ENCODE data around the gene LNX1.

GRCh38 chr4:53584658-53585057 is 6.6 kb downstream of the LNX1 start:
- TF ChIP-seq CHD4 (IDR thresholded peaks at IDR 0.05; ENCODE audit: insufficient read depth, insufficient replicate concordance, low read depth, low read length, poor library complexity, severe bottlenecking) (no peak), U2AF1 (optimal IDR thresholded peaks at IDR 0.05; ENCODE audit: low read depth, low read length) (no peak), CTCF (IDR thresholded peaks at IDR 0.05 in 2 of 3, conservative IDR thresholded peaks at IDR 0.05 in 1 of 3; ENCODE audit: insufficient read depth in 2 of 3, low read depth in 1 of 3, low read length in 3 of 3) (no peak), ZNF41 (CRISPR knock-in tag; conservative IDR thresholded peaks at IDR 0.05) (no peak), ZBTB8A (IDR thresholded peaks at IDR 0.05; ENCODE audit: partially characterized antibody) (no peak)
